Measurements from ENCODE around the gene DCT. TPM values are rescaled to one million over a fixed set of nuclear protein-coding genes. Genes with fewer than 3 reads are reported as not detected.

Gene DCT
- total RNA-seq, 4 donors from 2014 or later = under 0.01 to 1.5 (median 0.47) TPM

GRCh38 chr13:94390881-94391280, 88.6 kb downstream of the DCT start:
- intact Hi-C loops (cut with DNase I) = no loop called here
- Histone ChIP-seq H3K27ac (replicated peaks in 1 of 4) (no peak overlapping the region), H3K4me3 (no peak overlapping the region), H3K36me3 (no peaks in the 10 kb centered on the region), H3K27me3 (no peaks in the 10 kb centered on the region), H3K9me3 (no peaks in the 10 kb centered on the region), H3K4me1 (no peaks in the 10 kb centered on the region)
- DNase-seq (ENCODE audit: extremely low spot score) = no peak
- TF ChIP-seq CTCF (IDR thresholded peaks at IDR 0.05) (no peak), POLR2AphosphoS5 (IDR thresholded peaks at IDR 0.05) (no peak), EP300 (IDR thresholded peaks at IDR 0.05) (no peak), POLR2A (IDR thresholded peaks at IDR 0.05; ENCODE audit: low read depth) (no peak)
- 70% methylated on average over 2 of the region's 2 CpGs for WGBS

- intact Hi-C loops (cut with DNase I) = no loop called here
- DNase-seq (ENCODE audit: extremely low spot score) = no peak
- Histone ChIP-seq H3K27me3 (no peaks in the 10 kb centered on the region), H3K9me3 (no peaks in the 10 kb centered on the region), H3K27ac (replicated peaks in 1 of 4) (no peak overlapping the region), H3K4me1 (no peaks in the 10 kb centered on the region), H3K36me3 (no peaks in the 10 kb centered on the region), H3K4me3 (no peak overlapping the region)
- TF ChIP-seq EP300 (IDR thresholded peaks at IDR 0.05) = no peak
- no peak for TF ChIP-seq POLR2A (IDR thresholded peaks at IDR 0.05; ENCODE audit: low read depth)
- TF ChIP-seq CTCF (IDR thresholded peaks at IDR 0.05) = no peak
- TF ChIP-seq POLR2AphosphoS5 (IDR thresholded peaks at IDR 0.05) = no peak
- 66% methylated on average over 7 of the region's 7 CpGs for WGBS
These were observed 89.7 kb downstream of the DCT start for GRCh38 chr13:94389604-94390351.

GRCh38 chr13:94387047-94387446, 92.4 kb downstream of the DCT start:
- H3K4me1 ChIP-seq = no peaks in the 10 kb centered on the region
- no peaks in the 10 kb centered on the region for H3K36me3 ChIP-seq
- DNase-seq (ENCODE audit: extremely low spot score) = no peak
- no peak for TF ChIP-seq EP300 (IDR thresholded peaks at IDR 0.05)
- TF ChIP-seq CTCF (IDR thresholded peaks at IDR 0.05) = no peak
- TF ChIP-seq POLR2A (IDR thresholded peaks at IDR 0.05; ENCODE audit: low read depth) = no peak
- TF ChIP-seq POLR2AphosphoS5 (IDR thresholded peaks at IDR 0.05) = no peak
- H3K4me3 ChIP-seq = no peak overlapping the region
- intact Hi-C loops (cut with DNase I) = no loop called here
- H3K27me3 ChIP-seq = no peaks in the 10 kb centered on the region
- H3K27ac ChIP-seq (replicated peaks in 1 of 4) = no peak overlapping the region
- H3K9me3 ChIP-seq = no peaks in the 10 kb centered on the region

Other genes with a start within 250 kb of the DCT start
- 1 to 10 TPM; 3.7 to 7.5 (median 6.2) TPM for gene TGDS, start 116.5 kb upstream of the DCT start, total RNA-seq
- 1 to 10 TPM; 2.7 to 4.7 (median 4.4) TPM for gene GPR180, start 122.2 kb upstream of the DCT start, total RNA-seq
- gene SOX21, start 232.9 kb upstream of the DCT start, total RNA-seq = not detected

Measured in esophagus muscularis mucosa (tissue), 4 donors.